Gastroesophageal sphincter (tissue), 4 donors: Measurements from ENCODE around the gene LEP. TPM values are rescaled to one million over a fixed set of nuclear protein-coding genes. Genes with fewer than 3 reads are reported as not detected.
"Not testable (repeated sequence)": the region's sequence is repeated elsewhere in the genome, so short reads cannot be mapped to it uniquely, and the experiment has no call there.

Experiments used
- ATAC-seq: fragments of 150-250 bp; one replicate; pipeline ENCODE4 v1.9.1; 2016; ENCODE audit warnings: mild to moderate bottlenecking, moderate library complexity
- H3K27ac ChIP-seq, 4 donors: fragments of 200-600 bp; sonication (generic) in 3 of 4; 1 replicate in 3 of 4; 2 replicates in 1 of 4; pipeline ENCODE4 v1.5.1; 2016 to 2019
- H3K27me3 ChIP-seq: fragments of 200-600 bp; sonication (generic); one replicate; pipeline ENCODE4 v1.5.1; 2019
- H3K36me3 ChIP-seq, 2 donors: fragments of 200-600 bp; sonication (generic); one replicate each; pipeline ENCODE4 v1.5.1; 2019; ENCODE audit warnings: control low read depth in 1 of 2
- H3K4me1 ChIP-seq, 3 donors: fragments of 200-600 bp; sonication (generic); 1 replicate in 2 of 3; 2 replicates in 1 of 3; pipeline ENCODE4 v1.5.1; 2016 to 2019; ENCODE audit warnings: control low read depth in 2 of 3
- H3K4me3 ChIP-seq, 2 donors: fragments of 200-600 bp; sonication (generic); one replicate each; pipeline ENCODE4 v1.5.1; 2019; ENCODE audit warnings: mild to moderate bottlenecking in 1 of 2, moderate library complexity in 1 of 2
- H3K9me3 ChIP-seq, 3 donors: fragments of 200-600 bp; sonication (generic); one replicate each; pipeline ENCODE4 v1.5.1; 2017 to 2019; ENCODE audit warnings: control low read depth in 2 of 3
- CTCF ChIP-seq, 4 experiments: fragments of 200-600 bp in 2 of 4; fragments of 450-650 bp in 2 of 4; sonication (generic) in 1 of 4; IDR thresholded peaks; one replicate each; pipeline ENCODE4 v1.5.1; 2017 to 2019; ENCODE audit warnings: antibody characterized with exemption in 4 of 4, mild to moderate bottlenecking in 2 of 4, moderate library complexity in 2 of 4
- EP300 ChIP-seq: sonication (generic); formaldehyde crosslinking; IDR thresholded peaks from one replicate; pipeline ENCODE4 v1.6.1; 2017; ENCODE audit warnings: antibody characterized with exemption, mild to moderate bottlenecking
- POLR2A ChIP-seq, 2 donors: fragments of 450-650 bp; IDR thresholded peaks; one replicate each; pipeline ENCODE4 v1.6.1; 2017; ENCODE audit warnings: antibody characterized with exemption in 2 of 2, mild to moderate bottlenecking in 2 of 2, moderate library complexity in 1 of 2
- POLR2AphosphoS5 ChIP-seq: sonication (generic); formaldehyde crosslinking; IDR thresholded peaks from one replicate; pipeline ENCODE4 v1.6.1; 2017; ENCODE audit warnings: antibody characterized with exemption
- WGBS, 2 donors: methylation state at CpG; one replicate each; pipeline ENCODE4 v1.1.5; 2018; ENCODE audit warnings: low coverage in 1 of 2; 5-methylcytosine and 5-hydroxymethylcytosine counted together
- total RNA-seq, 4 donors: library from RNA; depleted of rRNA; stranded (reverse); fragments of >200 nt; gene quantifications; one replicate each; pipeline ENCODE4 v1.1.0, GENCODE V29; 2016

The LEP gene
- total RNA-seq, 4 donors from 2014 or later, result 0.15 to 6.6 TPM; not detected in 2

GRCh38 chr7:128231677-128232076 lies 9.4 kb upstream of the LEP start:
- H3K9me3 ChIP-seq, result no peaks in the 10 kb centered on the region
- 83 to 84% methylated on average over 3 to 6 of the region's 6 CpGs for WGBS, 2 donors
- peaks cover 37% of the 10 kb centered on the region for H3K27me3 ChIP-seq
- no peaks in the 10 kb centered on the region for H3K4me1 ChIP-seq
- no peaks in the 10 kb centered on the region for H3K36me3 ChIP-seq
- ATAC-seq, result no peak
- H3K27ac ChIP-seq, result no peak overlapping the region
- no peak overlapping the region for H3K4me3 ChIP-seq
- TF ChIP-seq EP300 (no peak), POLR2A (IDR thresholded peaks at IDR 0.05) (no peak), CTCF (IDR thresholded peaks at IDR 0.05) (no peak), POLR2AphosphoS5 (no peak)

GRCh38 chr7:128233471-128233870 lies 7.6 kb upstream of the LEP start:
- ATAC-seq, result no peak
- Histone ChIP-seq H3K9me3 (peaks cover 0 to 8% (median 0%) of the 10 kb centered on the region in 3 donors), H3K27ac (no peak overlapping the region), H3K27me3 (peaks cover 20% of the 10 kb centered on the region), H3K4me1 (no peaks in the 10 kb centered on the region), H3K4me3 (no peak overlapping the region), H3K36me3 (no peaks in the 10 kb centered on the region)
- WGBS, 2 donors, result 71 to 83% methylated on average over 4 to 5 of the region's 5 CpGs
- no peak for TF ChIP-seq CTCF (IDR thresholded peaks at IDR 0.05)
- no peak for TF ChIP-seq POLR2AphosphoS5
- TF ChIP-seq EP300, result no peak

DNA sequence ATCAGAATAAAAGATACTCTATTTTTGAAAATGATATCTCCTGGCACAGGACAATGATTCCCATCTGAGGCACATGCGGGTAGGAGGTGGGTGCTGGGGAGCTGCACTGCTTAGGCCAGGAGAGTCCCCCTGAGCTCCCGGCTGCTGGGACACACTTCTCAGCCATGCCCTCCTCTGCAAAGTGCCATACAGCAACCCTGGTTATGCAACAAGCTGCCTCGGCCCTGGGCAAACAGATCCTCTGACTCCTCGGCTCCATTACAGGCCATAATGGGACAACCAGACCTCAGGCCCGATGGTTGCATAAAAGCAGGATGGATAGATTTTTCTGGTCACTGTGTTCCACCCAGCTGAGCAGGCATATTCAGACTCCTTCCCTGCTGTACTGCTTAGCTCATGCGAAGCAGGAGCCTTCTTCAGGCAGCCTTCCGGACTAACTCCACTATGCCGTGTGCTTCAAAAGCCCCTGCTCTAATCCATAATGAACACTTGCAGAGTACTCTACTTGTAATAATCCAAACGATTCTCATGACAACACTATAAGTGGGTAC lies 6.5 kb upstream of the LEP start:
- Histone ChIP-seq H3K9me3 (peaks cover 0 to 19% (median 0%) of the 10 kb centered on the region in 3 donors), H3K4me3 (no peak overlapping the region), H3K27me3 (peaks cover 16% of the 10 kb centered on the region), H3K36me3 (no peaks in the 10 kb centered on the region), H3K27ac (no peak overlapping the region), H3K4me1 (no peaks in the 10 kb centered on the region)
- no peak for TF ChIP-seq EP300
- TF ChIP-seq CTCF (IDR thresholded peaks at IDR 0.05), result no peak
- ATAC-seq, result no peak
- WGBS, 2 donors, result 60 to 88% methylated on average over 1 to 5 of the region's 9 CpGs

- Histone ChIP-seq H3K4me1 (no peaks in the 10 kb centered on the region), H3K4me3 (no peak overlapping the region), H3K27ac (no peak overlapping the region), H3K36me3 (no peaks in the 10 kb centered on the region), H3K9me3 (peaks cover 0 to 28% (median 0%) of the 10 kb centered on the region in 3 donors), H3K27me3 (peaks cover 22% of the 10 kb centered on the region)
- TF ChIP-seq EP300, result no peak
- TF ChIP-seq POLR2A (IDR thresholded peaks at IDR 0.05), result no peak
- no peak for TF ChIP-seq CTCF (IDR thresholded peaks at IDR 0.05)
- TF ChIP-seq POLR2AphosphoS5, result no peak
- ATAC-seq, result no peak
- 61 to 71% methylated on average over 4 of the region's 7 CpGs for WGBS, 2 donors
Observed at GRCh38 chr7:128235471-128235870, 5.6 kb upstream of the LEP start.

GRCh38 chr7:128236924-128237586 lies 4.0 kb upstream of the LEP start:
- peaks cover 0 to 34% (median 0%) of the 10 kb centered on the region in 3 donors for H3K9me3 ChIP-seq
- H3K27me3 ChIP-seq, result peaks cover 30% of the 10 kb centered on the region
- no peak for TF ChIP-seq POLR2A (IDR thresholded peaks at IDR 0.05)
- TF ChIP-seq POLR2AphosphoS5, result no peak
- TF ChIP-seq CTCF (IDR thresholded peaks at IDR 0.05), result no peak
- no peak for TF ChIP-seq EP300
- no peaks in the 10 kb centered on the region for H3K4me1 ChIP-seq
- ATAC-seq, result no peak
- H3K36me3 ChIP-seq, result no peaks in the 10 kb centered on the region
- 67% methylated on average over 1 of the region's 1 CpG; no CpG with 5 or more reads in 1 of the 2 donors for WGBS, 2 donors
- H3K27ac ChIP-seq, result no peak overlapping the region
- H3K4me3 ChIP-seq, result no peak overlapping the region

DNA sequence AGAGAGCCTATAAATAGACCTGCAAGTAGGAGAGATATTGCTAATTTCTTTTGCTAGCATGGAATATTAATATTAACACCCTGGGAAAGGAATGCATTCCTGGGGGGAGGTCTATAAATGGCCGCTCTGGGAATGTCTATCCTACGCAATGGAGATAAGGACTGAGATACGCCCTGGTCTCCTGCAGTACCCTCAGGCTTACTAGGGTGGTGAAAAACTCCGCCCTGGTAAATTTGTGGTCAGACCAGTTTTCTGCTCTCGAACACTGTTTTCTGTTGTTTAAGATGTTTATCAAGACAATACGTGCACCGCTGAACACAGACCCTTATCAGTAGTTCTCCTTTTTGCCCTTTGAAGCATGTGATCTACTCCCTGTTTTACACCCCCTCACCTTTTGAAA lies 1.9 kb upstream of the LEP start:
- H3K4me3 ChIP-seq, ATAC-seq, H3K27ac ChIP-seq, H3K36me3 ChIP-seq, H3K4me1 ChIP-seq: not testable (repeated sequence)
- peaks cover 0 to 34% (median 0%) of the 10 kb centered on the region in 3 donors for H3K9me3 ChIP-seq
- 70 to 77% methylated on average over 4 to 7 of the region's 7 CpGs for WGBS, 2 donors
- peaks cover 39% of the 10 kb centered on the region for H3K27me3 ChIP-seq
